GM21360 (cell line): ENCODE measurements around the gene SYT15.
"Not testable (repeated sequence)": the region's sequence is repeated elsewhere in the genome, so short reads cannot be mapped to it uniquely, and the experiment has no call there.

Experiments
- ATAC-seq: cut with Tn5 transposase; IDR thresholded peaks from one replicate; pipeline ENCODE4 v1.9.1; 2021; ENCODE audit warnings: mild to moderate bottlenecking, moderate library complexity; ENCODE audit not compliant: unreplicated experiment

Gene SYT15

DNA sequence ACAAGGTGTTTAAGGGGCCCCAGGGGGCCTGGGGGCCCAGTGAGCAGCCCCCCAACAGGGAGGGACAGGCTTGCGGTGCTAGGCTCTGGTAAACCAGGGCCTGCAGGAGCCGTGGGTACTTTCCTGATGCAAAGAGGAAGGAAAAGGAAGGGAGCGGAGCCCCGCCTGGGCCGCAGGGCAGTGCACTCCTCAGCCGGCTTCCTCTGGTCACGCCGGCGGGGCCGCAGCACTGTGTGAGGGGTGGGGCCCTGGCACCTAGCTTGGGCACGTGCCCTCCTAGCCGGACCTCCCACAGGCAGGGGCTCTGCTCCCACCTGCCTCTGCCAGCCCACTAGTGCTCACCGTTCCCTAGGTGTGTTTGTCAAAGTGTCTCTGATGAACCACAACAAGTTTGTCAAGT lies 6.3 kb downstream of the SYT15 start:
- not testable (repeated sequence) for ATAC-seq

DNA sequence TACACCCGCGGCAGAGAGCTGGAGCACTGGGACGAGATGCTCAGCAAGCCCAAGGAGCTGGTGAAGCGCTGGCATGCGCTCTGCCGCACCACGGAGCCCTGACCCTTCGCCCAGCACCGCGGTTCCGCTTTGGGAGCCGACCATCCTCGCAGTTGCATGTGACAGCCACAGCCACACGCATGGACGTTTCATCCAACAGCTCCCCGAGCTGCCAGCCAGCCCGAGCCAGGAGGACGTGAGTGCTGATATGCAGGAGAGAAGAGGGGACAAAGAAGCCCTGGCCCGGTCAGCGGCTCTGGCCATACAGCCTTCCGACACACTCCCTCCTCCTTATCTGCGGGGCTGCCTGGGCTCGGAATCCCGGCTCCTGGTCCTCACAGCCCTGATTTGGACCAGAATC lies 8.6 kb downstream of the SYT15 start:
- not testable (repeated sequence) for ATAC-seq

DNA sequence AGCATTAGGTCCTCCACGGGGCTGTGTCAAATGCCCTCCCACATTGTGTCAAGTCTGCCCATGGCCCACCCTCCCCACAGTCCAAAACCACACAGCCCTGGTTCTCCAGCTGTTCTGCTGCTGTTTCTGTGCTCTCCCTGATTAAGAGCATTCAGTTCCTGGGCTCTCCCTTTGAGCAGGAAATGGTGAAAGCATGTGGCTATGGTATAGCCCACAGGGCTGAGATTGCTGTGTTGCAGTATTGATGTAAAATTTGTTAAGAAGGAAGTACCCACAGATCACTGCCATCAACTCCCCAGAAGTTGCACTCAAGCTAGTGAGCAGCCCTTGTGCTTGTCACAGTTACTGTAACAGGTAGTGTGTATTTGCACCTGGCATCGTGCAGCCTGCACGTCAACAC lies 9.3 kb downstream of the SYT15 start:
- not testable (repeated sequence) for ATAC-seq

DNA sequence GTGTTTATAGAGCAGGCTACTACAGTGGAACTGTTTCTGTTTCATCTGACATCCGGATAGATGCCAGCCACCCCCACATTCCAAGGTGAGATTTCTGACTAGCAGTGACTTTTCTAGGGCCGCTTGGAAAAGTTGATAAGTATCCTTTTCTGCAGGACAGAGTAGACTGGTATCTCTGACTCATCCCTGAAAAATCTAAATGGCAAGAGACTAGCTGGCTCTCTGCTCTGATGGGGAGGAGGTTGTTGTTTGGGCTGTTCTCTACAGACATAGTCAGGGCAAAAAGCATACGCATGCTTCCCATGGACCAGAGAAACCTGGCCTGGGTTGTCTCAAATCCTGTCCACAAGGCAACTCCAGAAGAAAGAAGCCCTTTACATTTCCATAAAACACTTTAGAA lies 10.7 kb downstream of the SYT15 start:
- ATAC-seq = not testable (repeated sequence)

DNA sequence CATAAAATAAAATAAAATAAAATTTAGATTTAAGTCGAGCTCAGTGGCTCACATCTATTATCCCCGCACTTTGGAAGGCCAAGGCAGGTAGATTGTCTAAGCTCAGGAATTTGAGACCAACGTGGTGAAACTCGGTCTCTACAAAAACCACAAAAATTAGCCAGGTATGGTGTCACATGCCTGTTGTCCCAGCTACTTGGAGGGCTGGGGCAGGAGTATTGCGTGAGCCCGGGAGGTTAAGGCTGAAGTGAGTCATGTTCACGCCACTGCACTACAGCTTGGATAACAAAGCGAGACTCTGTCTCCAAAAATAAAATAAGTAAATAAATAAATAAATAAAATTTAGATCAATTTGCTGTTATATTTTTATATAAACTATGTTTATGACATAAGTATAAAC lies 12.1 kb downstream of the SYT15 start:
- not testable (repeated sequence) for ATAC-seq

DNA sequence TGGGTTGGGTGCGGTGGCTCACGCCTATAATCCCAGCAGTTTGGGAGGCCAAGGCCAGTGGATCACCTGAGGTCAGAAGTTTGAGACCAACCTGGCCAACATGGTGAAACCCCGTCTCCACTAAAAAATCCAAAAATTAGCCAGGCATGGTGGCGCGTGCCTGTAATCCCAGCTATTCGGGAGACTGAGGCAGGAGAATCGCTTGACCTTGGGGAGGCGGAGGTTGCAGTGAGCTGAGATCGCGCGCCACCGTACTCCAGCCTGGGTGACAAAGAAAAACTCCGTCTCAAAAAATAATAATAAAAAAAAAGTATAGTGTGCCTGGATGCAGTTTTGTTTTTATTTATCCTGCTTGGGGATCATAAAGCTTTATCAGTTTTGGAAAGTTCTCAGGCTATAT lies 14.4 kb downstream of the SYT15 start:
- not testable (repeated sequence) for ATAC-seq

DNA sequence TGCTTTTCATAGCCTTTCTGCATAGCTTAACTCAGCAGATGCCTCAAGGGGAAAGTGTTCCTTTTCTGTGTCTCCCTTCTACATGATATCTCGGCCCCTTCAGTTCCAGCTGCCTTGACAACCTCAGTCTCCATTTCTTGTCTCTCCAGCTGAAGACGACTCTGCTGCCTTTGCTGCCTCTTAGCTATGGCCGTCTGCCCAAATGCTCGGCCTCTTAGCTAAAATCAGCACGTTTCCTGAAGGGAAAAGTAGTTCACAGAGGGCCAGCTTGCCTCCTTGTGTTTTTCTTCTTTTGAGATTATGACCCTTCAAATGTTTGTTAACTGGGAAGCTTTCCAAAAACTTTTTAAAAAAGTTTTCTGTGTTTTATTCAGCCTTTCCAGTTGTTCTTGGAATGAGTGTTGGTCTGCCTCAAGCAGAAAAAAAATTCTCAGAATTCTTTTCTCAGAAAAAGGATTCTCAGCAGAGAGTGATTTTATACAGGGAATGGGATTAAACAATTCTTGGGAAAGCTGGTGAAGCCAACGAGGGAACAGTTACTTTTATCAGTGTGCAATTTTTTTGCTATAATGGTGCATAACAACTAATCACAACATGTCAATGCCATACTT lies 15.6 kb downstream of the SYT15 start:
- not testable (repeated sequence) for ATAC-seq

DNA sequence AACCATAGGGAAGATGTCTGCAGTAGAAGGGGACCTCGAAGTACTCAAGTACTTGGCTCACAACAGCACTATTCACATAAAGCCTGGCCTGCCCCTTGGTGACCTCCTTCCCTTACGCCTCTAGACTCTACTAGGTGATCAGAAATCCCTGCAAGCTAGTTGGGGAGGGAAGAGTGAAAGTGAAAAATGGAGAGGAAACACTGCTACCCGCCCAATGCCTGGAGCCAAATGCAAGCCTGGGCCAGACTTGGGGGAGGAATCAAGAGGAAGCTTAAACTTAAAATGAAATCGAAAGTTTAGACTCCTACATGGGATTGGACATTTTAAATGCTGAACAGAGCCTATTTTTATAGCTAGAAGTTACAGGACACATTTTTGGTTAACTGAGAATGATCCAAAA lies 17.6 kb downstream of the SYT15 start:
- ATAC-seq = not testable (repeated sequence)

DNA sequence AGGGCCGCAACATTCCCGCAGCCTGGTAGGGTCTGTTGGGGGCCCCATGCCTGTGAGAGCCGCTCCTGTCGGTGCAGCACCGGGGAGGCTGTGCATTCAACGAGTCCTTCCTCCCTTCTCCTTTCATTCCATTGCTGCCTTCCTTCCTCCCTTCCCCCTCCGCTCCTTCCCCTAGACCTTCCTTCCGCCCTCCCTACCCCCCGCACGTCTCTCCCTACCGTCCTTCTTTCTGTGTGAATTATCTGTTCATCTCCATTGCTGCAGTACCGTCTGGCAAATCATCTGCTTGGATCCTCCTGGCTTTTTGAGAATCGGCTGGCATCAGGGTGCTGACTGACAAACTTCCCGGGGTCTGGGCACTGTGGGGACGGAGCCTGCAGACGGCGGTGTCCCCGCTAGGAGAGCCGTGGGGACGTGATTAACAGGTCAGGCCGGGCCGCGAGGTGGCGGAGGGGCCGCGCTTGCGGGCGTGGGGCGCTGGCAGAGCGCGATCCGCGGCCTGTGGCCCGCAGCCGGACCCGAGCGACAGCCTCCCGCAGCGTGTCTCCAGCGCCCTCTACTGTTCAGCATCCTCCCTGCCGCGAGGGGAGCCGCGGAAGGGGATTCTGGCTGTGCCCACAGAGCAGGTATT lies 18.8 kb downstream of the SYT15 start:
- peak; percentile 66 for ATAC-seq

DNA sequence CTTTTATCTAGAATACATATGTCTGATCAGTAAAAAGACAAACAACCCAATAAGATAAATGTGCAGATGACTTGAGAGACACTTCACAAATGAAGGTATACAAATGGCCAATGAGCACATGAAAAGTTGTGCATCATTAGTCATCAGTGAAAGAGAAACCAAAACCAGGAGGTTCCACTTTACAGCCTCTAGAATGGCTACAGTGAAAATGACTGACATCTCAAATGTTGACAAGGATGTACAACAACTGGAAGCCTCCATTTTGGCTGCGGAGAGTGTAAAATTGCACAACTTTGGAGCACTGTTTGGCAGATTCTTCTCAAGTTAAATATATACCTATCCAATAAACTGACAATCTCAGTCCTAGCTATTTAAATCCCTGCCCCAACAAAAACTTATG lies 21.6 kb downstream of the SYT15 start:
- ATAC-seq = not testable (repeated sequence)

DNA sequence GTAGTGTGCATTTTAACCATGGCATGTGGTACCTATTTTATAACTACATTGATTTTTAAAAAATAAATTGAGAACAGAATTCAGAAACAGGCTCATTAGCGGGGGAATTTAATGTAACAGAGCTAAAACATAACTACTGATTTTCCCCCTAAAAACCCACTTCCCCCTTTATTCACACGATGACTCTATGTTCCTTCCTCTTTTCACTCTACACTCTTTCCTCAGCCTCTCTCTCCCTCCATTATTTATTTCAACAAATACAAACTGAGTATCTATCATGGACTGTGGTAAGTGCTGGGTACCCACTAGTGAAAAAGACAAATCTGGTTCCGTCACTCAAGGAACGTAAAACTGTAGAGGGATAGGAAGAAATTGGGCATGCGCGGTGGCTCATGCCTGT lies 36.6 kb downstream of the SYT15 start:
- ATAC-seq = not testable (repeated sequence)

DNA sequence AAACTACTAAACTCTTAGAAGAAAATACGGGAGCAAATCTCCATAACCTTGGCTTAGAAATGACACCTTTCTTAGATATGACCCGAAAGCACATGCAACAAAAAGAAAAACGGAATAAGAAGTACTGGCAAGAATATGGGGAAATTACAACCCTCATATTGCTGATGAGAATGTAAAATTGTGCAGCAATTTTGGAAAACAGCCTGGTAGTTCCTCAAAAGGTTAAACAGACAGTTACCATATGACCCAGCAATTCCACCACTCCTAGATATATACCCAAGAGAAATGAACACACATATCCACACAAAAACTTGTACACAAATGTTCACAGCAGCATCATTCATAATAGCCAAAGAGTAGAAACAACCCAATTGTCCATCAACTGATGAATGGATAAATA lies 37.3 kb downstream of the SYT15 start:
- ATAC-seq = not testable (repeated sequence)

DNA sequence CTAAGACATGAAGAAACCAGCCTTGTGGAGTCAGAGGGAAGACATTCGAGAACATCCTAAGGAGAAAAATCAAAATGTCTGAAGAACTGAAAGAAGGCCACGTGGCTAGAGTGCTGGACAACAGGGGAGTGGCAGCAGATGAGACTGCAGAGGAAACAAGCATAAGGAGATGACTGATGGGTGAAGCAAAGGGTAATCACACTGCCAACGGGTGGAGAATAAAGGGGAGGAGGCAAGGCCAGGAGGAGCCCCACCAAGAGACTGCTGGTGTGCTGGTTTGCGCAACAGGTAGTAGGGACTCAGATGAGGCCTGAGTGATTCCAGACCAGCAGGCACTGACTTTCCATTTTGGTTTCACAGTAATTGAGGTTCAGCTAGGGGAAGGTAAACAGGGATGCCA lies 38.2 kb downstream of the SYT15 start:
- not testable (repeated sequence) for ATAC-seq

DNA sequence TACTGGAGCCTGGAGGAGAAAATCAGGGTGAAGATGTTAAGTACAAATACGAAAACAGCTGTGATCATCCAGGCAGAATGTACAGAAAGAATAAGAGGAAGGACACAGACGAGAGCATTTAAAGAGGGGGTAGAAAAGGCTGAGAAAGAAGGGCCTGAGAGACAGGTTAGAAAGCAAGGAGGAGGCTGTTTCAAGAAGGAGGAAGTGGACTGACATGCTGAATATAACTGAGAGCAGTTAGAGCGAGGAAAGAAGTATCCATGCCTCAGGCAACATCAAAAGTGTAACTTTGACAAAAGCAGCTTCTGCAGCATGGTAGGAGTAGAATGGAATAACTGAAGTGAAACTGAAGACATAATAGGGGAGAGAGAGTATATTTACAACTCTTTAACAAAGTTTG lies 39.0 kb downstream of the SYT15 start:
- not testable (repeated sequence) for ATAC-seq

DNA sequence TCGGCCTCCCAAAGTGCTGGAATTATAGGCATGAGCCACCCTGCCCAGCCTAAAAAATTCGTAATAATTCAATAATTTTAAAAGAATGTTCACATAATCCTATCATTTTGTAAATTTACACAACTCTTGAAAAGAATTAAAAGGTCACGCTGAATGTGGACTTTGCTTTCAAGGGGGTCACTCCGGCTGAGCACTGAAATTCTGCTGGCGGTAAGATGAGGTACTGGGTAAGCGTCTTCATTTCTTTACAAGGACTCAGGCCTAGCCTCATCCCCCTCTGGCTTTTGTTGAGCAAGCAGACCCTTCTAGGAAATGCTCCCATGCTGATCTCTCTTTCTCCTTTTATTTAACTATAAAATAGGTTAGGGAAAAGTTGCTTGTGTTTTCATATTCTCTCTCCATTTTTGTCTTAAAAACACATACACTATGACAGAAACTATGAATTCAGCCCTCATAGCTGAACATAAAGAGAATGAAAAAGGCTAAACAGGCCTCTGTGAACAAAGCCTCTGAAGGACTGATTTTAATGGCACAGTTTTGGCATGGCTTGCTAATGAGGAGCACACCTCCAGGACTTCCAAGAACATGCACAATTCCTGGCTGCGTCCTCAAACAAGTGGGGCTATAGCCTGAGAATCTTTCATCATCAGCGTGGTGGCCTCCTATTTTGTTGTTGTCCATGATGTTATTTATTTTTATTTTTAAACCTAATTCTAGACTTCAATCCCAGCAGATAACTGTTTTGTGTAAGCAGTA lies 45.1 kb downstream of the SYT15 start:
- not testable (repeated sequence) for ATAC-seq

DNA sequence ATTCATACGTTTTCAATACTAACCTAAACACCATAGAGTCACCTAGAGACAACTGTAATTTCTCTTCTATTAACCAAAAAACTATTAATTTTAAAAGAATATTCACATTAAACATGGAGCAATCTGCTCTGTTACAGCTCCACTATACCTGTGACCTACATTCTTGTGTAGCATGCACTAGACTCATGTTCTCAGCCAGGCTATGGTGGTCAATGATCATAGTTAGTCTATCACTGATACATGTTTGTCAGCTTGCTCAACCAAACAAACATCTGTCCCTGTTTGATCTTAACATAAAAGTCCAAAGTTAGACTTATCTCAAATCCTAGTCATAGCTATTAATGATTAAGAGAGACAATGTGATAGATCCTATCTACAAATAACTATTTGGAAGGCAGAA lies 50.9 kb downstream of the SYT15 start:
- ATAC-seq = not testable (repeated sequence)

DNA sequence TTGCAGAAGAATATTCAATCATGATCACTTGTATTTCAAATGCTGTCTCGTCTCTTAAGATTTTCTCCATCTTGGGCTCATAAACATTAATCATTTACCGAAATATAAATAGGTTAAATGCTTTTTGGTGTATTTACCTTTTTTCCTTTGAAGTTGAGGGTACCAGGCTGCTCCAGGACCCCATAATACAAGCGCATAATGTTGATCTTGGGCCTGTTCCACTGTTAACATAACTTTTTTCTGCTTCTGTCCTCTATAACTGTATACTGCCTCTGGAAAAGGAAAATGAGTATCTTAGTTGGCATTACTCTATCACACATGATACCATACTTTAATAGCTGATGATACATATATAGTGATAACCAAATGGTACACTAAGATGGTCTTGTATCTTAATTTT lies 51.9 kb downstream of the SYT15 start:
- not testable (repeated sequence) for ATAC-seq

DNA sequence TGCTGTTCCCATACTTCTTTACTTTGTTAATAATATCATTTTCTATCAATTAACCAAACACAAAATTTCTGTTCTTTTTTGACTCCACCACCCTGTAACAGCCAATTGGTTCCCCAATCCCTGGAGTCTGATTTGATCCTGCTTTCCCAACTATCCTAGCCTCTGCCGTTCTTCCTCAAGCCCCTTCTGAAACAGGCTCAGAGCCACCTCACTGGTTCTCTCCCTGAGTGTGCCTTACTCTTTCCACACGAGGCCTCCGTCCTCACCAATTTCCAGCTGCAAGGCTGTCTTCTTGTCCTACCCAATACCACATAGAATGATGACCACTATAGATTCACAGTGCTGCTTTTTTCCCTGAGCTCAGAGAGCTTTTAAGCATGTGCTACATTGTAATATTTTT lies 52.8 kb downstream of the SYT15 start:
- not testable (repeated sequence) for ATAC-seq

DNA sequence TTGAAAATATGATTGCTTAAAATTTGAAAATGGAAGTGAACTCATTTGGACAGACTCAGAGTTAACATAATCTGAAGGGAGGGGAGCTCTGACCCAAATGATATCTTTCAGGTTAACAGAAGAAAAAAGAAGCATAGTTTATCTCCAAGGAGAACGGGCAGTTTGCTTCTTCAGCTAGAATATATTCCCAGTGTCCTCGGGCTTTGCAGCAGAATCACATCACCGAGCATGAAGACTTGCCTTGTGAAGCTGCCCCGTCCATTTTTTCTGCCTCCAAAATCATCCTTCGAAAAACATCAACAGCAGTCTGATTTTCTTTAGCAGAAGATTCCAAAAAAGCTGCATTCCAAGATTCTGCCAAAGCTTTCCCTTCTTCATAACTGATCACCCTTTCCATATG lies 55.8 kb downstream of the SYT15 start:
- not testable (repeated sequence) for ATAC-seq

DNA sequence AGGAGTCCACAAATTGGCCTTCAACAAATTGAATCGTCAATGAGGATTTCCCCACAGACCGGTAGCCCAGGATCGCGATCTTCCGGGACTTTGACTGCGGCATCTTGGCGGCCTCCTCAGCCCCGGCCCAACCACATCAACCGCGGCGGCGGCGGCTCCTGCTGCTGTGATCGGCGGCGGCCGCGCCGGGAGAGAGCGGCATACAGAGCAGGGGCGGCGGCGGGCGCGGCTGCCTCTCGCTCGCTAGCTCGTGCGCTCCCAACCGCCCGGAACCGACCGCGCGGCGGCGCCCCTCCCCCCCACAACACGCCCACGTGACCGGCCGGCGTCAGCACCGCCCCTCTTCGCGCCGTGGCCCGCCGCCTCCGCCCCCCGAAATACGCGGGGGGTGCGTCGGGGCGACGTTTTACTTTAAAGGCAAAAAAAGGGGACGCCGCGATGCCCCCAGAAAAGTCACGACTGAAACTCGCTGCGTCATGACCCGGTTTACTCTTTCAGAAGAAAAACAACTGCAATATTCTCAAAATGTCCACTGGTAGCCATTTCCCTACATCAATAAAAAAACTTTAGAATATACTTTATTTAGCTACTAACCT lies 56.5 kb downstream of the SYT15 start:
- not testable (repeated sequence) for ATAC-seq

DNA sequence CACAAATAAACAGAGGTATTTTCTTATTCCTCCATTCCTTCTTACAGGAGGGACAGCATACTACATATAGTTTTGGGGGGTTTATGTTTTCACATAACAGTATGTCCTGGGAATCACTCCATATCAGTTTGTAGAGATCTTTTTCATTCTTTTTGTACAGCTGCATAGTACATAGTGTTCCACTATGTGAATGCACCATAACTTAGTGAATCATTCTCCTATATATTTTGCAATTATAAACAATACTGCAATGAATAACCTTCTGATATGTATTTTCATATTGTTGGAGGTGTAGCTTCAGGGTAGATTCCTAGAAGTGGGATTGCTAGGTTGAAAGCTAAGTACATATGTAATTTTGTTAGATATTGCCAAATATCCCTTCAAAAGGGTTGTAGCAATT lies 61.1 kb downstream of the SYT15 start:
- not testable (repeated sequence) for ATAC-seq
